ENCODE data around the gene THSD7A. TPM values are rescaled to one million over a fixed set of nuclear protein-coding genes. Genes with fewer than 3 reads are reported as not detected.

Gene THSD7A
- total and polyA plus RNA-seq, 2 of the 8 experiments (the other 6 are each of a cell fraction or from before 2014, with no cell fraction given) = 0.44 to 1.2 TPM

DNA sequence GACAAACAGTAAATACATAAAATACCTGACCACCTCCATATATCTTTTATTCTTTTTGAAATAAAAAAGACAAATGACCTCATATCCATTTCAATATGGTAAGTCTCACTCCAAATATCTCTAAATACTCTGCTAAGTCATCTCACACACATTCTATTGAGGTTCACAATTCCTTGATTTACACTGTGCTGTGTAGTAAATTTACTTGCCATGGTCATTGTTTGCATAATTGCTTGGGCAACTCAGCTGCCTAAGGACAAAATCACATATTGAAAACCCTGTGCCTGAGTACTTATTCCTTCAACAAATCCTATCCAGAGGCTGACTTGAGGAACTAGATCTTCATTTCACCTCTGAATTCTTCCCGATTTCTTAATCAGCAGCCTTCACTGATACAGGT lies 176.4 kb downstream of the THSD7A start:
- no peak overlapping the region for H2BK5ac ChIP-seq (ENCODE audit: low read depth, low read length)
- no peak overlapping the region for H3K23ac ChIP-seq (ENCODE audit: insufficient read length)
- no peak overlapping the region for H4K5ac ChIP-seq (ENCODE audit: insufficient read length, low read depth, low read length)
- H3K27ac ChIP-seq (ENCODE audit: low read depth, low read length) = no peak overlapping the region
- ChIA-PET POLR2A (ENCODE audit: partially characterized antibody) (no interaction called here), CTCF (ENCODE audit: partially characterized antibody) (no interaction called here)
- no peaks in the 10 kb centered on the region for H3K79me2 ChIP-seq (ENCODE audit: control insufficient read depth in 1 of 2, insufficient read depth in 2 of 2, low read length in 2 of 2)
- DNase-seq (ENCODE audit: low read depth in 1 of 2, low spot score in 2 of 2) = no peak
- H3K36me3 ChIP-seq (ENCODE audit: control insufficient read depth in 2 of 4, insufficient read depth in 4 of 4, low read length in 3 of 4) = no peaks in the 10 kb centered on the region
- H4K20me1 ChIP-seq (replicated peaks in 1 of 2; ENCODE audit: control insufficient read depth in 1 of 2, insufficient read depth in 2 of 2, low read length in 2 of 2) = no peaks in the 10 kb centered on the region
- no peak overlapping the region for H2AFZ ChIP-seq (ENCODE audit: low read length)
- no peaks in the 10 kb centered on the region for H3K4me1 ChIP-seq (replicated peaks in 1 of 4; ENCODE audit: control insufficient read depth in 3 of 4, insufficient read depth in 4 of 4, low read length in 3 of 4)
- no peaks in the 10 kb centered on the region for H3K9me3 ChIP-seq (ENCODE audit: insufficient read depth in 2 of 2, low read depth in 1 of 2, low read length in 1 of 2)
- no peaks in the 10 kb centered on the region; the same call in 1 of the 2 replicates for H3K23me2 ChIP-seq (ENCODE audit: low read depth, low read length)
- no peak overlapping the region for H2BK20ac ChIP-seq (ENCODE audit: low read length)
- H3K4ac ChIP-seq (replicated peaks; ENCODE audit: insufficient read length, low read depth, low read length) = no peak overlapping the region
- H3K27me3 ChIP-seq (replicated peaks in 1 of 4; ENCODE audit: control insufficient read depth in 3 of 4, extremely low read depth in 1 of 4, insufficient read depth in 3 of 4, low read length in 3 of 4) = peaks cover 0 to 1% (median 0%) of the 10 kb centered on the region in 4 experiments; a peak in 1 of 7 replicates
- H2BK15ac ChIP-seq (ENCODE audit: low read length) = no peak overlapping the region
- no peak overlapping the region for H4K91ac ChIP-seq (replicated peaks; ENCODE audit: insufficient read length, low read length)
- H2AK5ac ChIP-seq (ENCODE audit: low read depth, low read length) = no peak overlapping the region
- H3K9ac ChIP-seq (replicated peaks in 1 of 4; ENCODE audit: extremely low read depth in 1 of 4, low read depth in 3 of 4, low read length in 3 of 4) = no peak overlapping the region
- no peak for FAIRE-seq
- no peak overlapping the region for H3K14ac ChIP-seq (ENCODE audit: insufficient read length)
- H2BK120ac ChIP-seq (replicated peaks; ENCODE audit: low read depth, low read length) = no peak overlapping the region
- no peak overlapping the region for H2BK12ac ChIP-seq (ENCODE audit: low read depth, low read length)
- no peak overlapping the region for H3K56ac ChIP-seq (replicated peaks; ENCODE audit: insufficient read length, low read depth, low read length)
- H3K4me3 ChIP-seq (ENCODE audit: extremely low read depth in 1 of 4, insufficient read depth in 2 of 4, low read depth in 3 of 4, low read length in 4 of 4) = no peak overlapping the region
- 89% methylated on average over 1 of the region's 1 CpG; no CpG with 5 or more reads in 1 of the 2 experiments for WGBS, 2 experiments (ENCODE audit: extremely low coverage in 1 of 2, insufficient coverage in 1 of 2, insufficient read length in 1 of 2, insufficient replicate concordance in 2 of 2, low coverage in 1 of 2, low lambda C conversion rate in 2 of 2, missing lambda C conversion rate in 1 of 2)
- no peak overlapping the region for H3K4me2 ChIP-seq (ENCODE audit: insufficient read depth in 1 of 2, low read depth in 2 of 2, low read length in 2 of 2)
- no peak overlapping the region for H3K18ac ChIP-seq (ENCODE audit: extremely low read depth, low read length)
- no peak overlapping the region for H4K8ac ChIP-seq (ENCODE audit: extremely low read depth, insufficient read depth, low read length)
- no peaks in the 10 kb centered on the region for H3K79me1 ChIP-seq (ENCODE audit: low read depth, low read length)
- TF ChIP-seq FOSL1 (IDR thresholded peaks at IDR 0.05; ENCODE audit: insufficient read depth, low read depth, low read length) = no peak
- no peak for TF ChIP-seq POLR2AphosphoS5 (IDR thresholded peaks at IDR 0.05; ENCODE audit: low read depth, low read length)
- TF ChIP-seq BACH1 (IDR thresholded peaks at IDR 0.05; ENCODE audit: low read length) = no peak
- TF ChIP-seq SIRT6 (IDR thresholded peaks at IDR 0.05; ENCODE audit: low read length) = no peak
- TF ChIP-seq BRCA1 (IDR thresholded peaks at IDR 0.05; ENCODE audit: low read depth, low read length) = no peak
- no peak for TF ChIP-seq YY1 (IDR thresholded peaks at IDR 0.05; ENCODE audit: low read depth, low read length)
- TF ChIP-seq TAF7 (optimal IDR thresholded peaks at IDR 0.05; ENCODE audit: borderline replicate concordance, low read depth, low read length) = no peak
- TF ChIP-seq HDAC6 (IDR thresholded peaks at IDR 0.05; ENCODE audit: low read depth, low read length) = no peak
- TF ChIP-seq, protein P1, sequence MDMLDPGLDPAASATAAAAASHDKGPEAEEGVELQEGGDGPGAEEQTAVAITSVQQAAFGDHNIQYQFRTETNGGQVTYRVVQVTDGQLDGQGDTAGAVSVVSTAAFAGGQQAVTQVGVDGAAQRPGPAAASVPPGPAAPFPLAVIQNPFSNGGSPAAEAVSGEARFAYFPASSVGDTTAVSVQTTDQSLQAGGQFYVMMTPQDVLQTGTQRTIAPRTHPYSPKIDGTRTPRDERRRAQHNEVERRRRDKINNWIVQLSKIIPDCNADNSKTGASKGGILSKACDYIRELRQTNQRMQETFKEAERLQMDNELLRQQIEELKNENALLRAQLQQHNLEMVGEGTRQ (IDR thresholded peaks at IDR 0.05; ENCODE audit: low read length) = no peak
- TF ChIP-seq CEBPB (IDR thresholded peaks at IDR 0.05; ENCODE audit: low read depth, low read length) = no peak
- no peak for TF ChIP-seq NANOG (IDR thresholded peaks at IDR 0.05; ENCODE audit: insufficient read depth, low read depth, low read length, poor library complexity, severe bottlenecking)
- TF ChIP-seq GABPA (IDR thresholded peaks at IDR 0.05; ENCODE audit: borderline replicate concordance, insufficient read depth, low read length) = no peak
- TF ChIP-seq RFX5 (IDR thresholded peaks at IDR 0.05; ENCODE audit: borderline replicate concordance, low read depth, low read length) = no peak
- TF ChIP-seq RBBP5 (IDR thresholded peaks at IDR 0.05; ENCODE audit: borderline replicate concordance, low read depth, low read length) = no peak
- TF ChIP-seq TBP (IDR thresholded peaks at IDR 0.05; ENCODE audit: low read depth, low read length) = no peak

Data from H1 (cell line).